Measurements from ENCODE around the gene EVL. TPM values are rescaled to one million over a fixed set of nuclear protein-coding genes. Genes with fewer than 3 reads are reported as not detected.

EVL gene
- total RNA-seq, 2 experiments from 2014 or later, result 206 to 298 TPM

GRCh38 chr14:100106250-100107112 is 41.3 kb downstream of the EVL start:
- peaks cover 92% of the 10 kb centered on the region for H3K36me3 ChIP-seq (ENCODE audit: insufficient read depth, low read length)
- no peak overlapping the region for H3K4me3 ChIP-seq (ENCODE audit: low read depth, low read length, poor library complexity, severe bottlenecking)
- CTCF ChIA-PET (ENCODE audit: unreplicated experiment), result no interaction called here
- H4K20me1 ChIP-seq (ENCODE audit: insufficient read depth, low read length), result no peaks in the 10 kb centered on the region
- H3K9me2 ChIP-seq (ENCODE audit: insufficient read depth, low read length), result no peaks in the 10 kb centered on the region
- POLR2A ChIA-PET, result interaction anchor here (1.1 kb wide), 1 partner anchor 39 kb away, joined by 3 read pairs; no protein-coding TSS in a partner anchor
- no peak for TF ChIP-seq CTCF (conservative IDR thresholded peaks at IDR 0.05; ENCODE audit: low read length)
- TF ChIP-seq EZH2phosphoT487 (IDR thresholded peaks at IDR 0.05; ENCODE audit: borderline replicate concordance, low read depth, low read length), result no peak
- no TSS peak for BruUV-seq (replicated peaks)
- H3K4me1 ChIP-seq (ENCODE audit: insufficient read depth, low read length, poor library complexity, severe bottlenecking), result peaks cover 14% of the 10 kb centered on the region
- no peak overlapping the region for H2AFZ ChIP-seq (ENCODE audit: low read length)
- H3K27ac ChIP-seq (ENCODE audit: low read depth, low read length, poor library complexity, severe bottlenecking), result no peak overlapping the region
- DNase-seq (ENCODE audit: low spot score), result no peak
- intact Hi-C loops (cut with micrococcal nuclease; ENCODE audit: unreplicated experiment), result no loop called here
- H3K9me3 ChIP-seq (ENCODE audit: low read length), result no peaks in the 10 kb centered on the region
- no peak overlapping the region for H3K4me2 ChIP-seq (ENCODE audit: low read length)
- no peaks in the 10 kb centered on the region for H3K79me2 ChIP-seq (ENCODE audit: insufficient read depth, low read depth, low read length)

GRCh38 chr14:100107236-100107635 is 42.0 kb downstream of the EVL start:
- no peak overlapping the region for H3K27ac ChIP-seq (ENCODE audit: low read depth, low read length, poor library complexity, severe bottlenecking)
- DNase-seq (ENCODE audit: low spot score), result no peak
- no peak overlapping the region for H3K4me3 ChIP-seq (ENCODE audit: low read depth, low read length, poor library complexity, severe bottlenecking)
- CTCF ChIA-PET (ENCODE audit: unreplicated experiment), result interaction anchor here (0.7 kb wide), 1 partner anchor 13 kb away, joined by 4 read pairs; no protein-coding TSS in a partner anchor
- H3K36me3 ChIP-seq (ENCODE audit: insufficient read depth, low read length), result peaks cover 89% of the 10 kb centered on the region
- H3K79me2 ChIP-seq (ENCODE audit: insufficient read depth, low read depth, low read length), result no peaks in the 10 kb centered on the region
- POLR2A ChIA-PET, result interaction anchor here (0.9 to 2.0 kb wide), 2 partner anchors 40 to 42 kb away, joined by 4 to 5 read pairs; partner anchors contain the start of gene EVL
- TF ChIP-seq CTCF (conservative IDR thresholded peaks at IDR 0.05; ENCODE audit: low read length) (no peak), EZH2phosphoT487 (IDR thresholded peaks at IDR 0.05; ENCODE audit: borderline replicate concordance, low read depth, low read length) (no peak)
- H4K20me1 ChIP-seq (ENCODE audit: insufficient read depth, low read length), result no peaks in the 10 kb centered on the region
- peaks cover 10% of the 10 kb centered on the region for H3K4me1 ChIP-seq (ENCODE audit: insufficient read depth, low read length, poor library complexity, severe bottlenecking)
- H2AFZ ChIP-seq (ENCODE audit: low read length), result no peak overlapping the region
- H3K4me2 ChIP-seq (ENCODE audit: low read length), result no peak overlapping the region
- H3K9me3 ChIP-seq (ENCODE audit: low read length), result no peaks in the 10 kb centered on the region
- intact Hi-C loops (cut with micrococcal nuclease; ENCODE audit: unreplicated experiment), result no loop called here
- no TSS peak for BruUV-seq (replicated peaks)
- H3K9me2 ChIP-seq (ENCODE audit: insufficient read depth, low read length), result no peaks in the 10 kb centered on the region
